Effector CD8-positive, alpha-beta T cell (primary cell): Measurements from ENCODE around the gene OPA1.

Source experiments
- DNase-seq: peaks from one replicate; lab custom pipeline; 2025; lab: John Stamatoyannopoulos, UW
- total RNA-seq, 4 experiments: gene quantifications; one replicate each; lab custom pipeline; 2026; lab: John Stamatoyannopoulos, UW

Gene OPA1, protein sequence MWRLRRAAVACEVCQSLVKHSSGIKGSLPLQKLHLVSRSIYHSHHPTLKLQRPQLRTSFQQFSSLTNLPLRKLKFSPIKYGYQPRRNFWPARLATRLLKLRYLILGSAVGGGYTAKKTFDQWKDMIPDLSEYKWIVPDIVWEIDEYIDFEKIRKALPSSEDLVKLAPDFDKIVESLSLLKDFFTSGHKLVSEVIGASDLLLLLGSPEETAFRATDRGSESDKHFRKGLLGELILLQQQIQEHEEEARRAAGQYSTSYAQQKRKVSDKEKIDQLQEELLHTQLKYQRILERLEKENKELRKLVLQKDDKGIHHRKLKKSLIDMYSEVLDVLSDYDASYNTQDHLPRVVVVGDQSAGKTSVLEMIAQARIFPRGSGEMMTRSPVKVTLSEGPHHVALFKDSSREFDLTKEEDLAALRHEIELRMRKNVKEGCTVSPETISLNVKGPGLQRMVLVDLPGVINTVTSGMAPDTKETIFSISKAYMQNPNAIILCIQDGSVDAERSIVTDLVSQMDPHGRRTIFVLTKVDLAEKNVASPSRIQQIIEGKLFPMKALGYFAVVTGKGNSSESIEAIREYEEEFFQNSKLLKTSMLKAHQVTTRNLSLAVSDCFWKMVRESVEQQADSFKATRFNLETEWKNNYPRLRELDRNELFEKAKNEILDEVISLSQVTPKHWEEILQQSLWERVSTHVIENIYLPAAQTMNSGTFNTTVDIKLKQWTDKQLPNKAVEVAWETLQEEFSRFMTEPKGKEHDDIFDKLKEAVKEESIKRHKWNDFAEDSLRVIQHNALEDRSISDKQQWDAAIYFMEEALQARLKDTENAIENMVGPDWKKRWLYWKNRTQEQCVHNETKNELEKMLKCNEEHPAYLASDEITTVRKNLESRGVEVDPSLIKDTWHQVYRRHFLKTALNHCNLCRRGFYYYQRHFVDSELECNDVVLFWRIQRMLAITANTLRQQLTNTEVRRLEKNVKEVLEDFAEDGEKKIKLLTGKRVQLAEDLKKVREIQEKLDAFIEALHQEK
- total RNA-seq, result 122 to 165 (median 154) reads per million in 4 experiments

DNA sequence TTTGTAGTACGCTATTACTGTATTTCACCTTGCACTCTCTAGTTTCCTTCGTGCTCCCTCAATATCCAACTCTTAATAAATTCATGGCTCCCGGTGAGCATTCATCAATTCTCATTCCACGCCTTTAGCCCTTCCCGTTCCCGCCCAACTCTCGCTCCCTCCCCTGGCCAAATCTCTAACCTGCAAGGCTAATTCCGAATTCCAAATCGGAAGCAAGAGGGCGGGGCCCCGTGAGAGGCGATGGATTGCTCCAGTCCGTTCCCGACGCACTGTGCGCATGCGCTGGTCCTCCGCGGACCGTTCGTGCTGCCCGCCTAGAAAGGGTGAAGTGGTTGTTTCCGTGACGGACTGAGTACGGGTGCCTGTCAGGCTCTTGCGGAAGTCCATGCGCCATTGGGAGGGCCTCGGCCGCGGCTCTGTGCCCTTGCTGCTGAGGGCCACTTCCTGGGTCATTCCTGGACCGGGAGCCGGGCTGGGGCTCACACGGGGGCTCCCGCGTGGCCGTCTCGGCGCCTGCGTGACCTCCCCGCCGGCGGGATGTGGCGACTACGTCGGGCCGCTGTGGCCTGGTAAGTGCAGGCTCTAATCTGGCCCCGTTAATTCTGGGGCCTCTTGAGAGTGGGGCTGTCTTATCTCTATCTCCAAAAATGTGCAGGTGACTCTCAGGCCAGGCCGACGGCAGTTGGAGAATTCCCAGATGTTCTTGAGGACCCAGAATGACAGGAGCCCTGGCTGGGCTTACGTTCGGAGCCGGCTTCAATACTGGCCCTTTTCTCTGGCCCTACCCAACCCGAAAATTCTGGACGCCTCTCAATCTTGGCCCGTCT, at the start of gene OPA1:
TSS of gene OPA1 (plus strand) at position 368 of the 827 bp plus-strand sequence. CDS start at position 538, 170 bp downstream.
- peak; percentile 83 for DNase-seq

DNA sequence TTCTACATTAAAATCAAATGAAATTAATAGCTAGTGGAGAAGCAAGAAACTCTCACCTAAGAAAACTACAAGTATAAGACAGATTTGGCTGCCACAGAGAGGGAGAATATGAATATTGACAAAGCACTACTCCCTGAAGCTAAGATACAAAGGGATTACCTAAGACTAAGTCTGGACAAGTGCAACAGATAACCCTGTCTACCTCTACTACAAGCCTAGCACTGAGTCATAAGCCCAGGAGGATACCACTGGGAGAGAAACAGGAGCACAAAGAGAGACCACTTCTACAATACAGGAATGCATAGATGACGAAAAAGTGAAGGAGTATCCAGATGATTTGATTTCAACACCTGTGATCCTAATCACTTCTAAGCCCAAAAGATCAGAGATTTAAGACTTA, 48.7 kb upstream of the OPA1 start:
- no peak for DNase-seq

DNA sequence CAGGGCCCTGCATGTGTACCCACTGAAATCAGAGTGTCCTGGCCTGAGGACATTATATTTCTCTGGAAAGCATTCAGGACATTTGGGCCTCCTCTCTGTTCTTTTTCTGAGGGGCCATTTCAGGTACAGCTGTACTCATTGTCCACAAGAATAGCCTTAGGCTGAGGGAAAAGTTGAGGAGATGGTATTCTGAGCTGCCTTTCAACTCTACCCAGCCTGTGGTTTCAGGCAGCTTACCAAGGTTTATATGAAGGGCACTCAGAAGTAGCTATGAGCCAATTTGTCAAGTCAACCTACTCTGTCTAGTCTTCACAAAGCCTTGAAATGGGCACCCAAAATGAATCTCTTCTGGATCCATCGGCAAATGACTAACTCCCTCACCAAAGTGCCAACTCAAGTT, 47.7 kb upstream of the OPA1 start:
- no peak for DNase-seq

DNA sequence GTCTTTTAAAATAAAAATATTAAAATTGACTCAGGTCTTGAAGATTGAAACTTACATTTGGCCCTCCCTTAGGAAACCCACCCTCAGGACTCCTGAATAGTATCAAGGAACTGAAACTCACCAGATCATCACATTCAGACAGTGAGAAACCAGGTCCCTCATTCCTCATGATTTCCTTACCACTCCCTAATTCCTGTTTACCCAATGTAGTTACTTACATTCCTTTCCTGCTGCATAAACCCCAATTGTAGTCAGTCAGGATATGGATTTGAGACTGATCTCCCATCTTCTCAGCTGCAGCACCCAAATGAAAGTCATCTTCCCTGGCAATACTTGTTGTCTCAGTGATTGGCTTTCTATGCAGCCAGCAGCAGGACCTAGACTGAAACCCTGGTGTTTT, 46.9 kb upstream of the OPA1 start:
- no peak for DNase-seq

DNA sequence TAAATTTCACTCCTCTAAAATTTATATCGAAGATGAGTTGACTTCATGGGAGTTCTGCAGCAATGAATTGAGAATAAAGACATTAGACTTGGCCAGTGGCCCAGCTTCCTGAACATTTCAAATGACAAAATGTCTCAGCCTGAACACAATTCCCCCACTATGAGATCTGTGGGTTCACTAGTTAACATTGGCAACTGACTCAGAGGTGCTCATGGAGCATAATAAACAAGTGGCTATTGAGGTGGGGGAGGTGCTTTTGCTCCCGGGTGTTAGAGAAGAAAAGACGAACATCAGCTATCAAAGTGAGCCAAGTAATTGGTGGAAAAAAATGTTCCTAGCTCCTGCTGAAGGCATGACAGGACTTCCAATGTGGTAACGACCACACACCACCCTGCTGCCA, 44.6 kb upstream of the OPA1 start:
- DNase-seq, result no peak

DNA sequence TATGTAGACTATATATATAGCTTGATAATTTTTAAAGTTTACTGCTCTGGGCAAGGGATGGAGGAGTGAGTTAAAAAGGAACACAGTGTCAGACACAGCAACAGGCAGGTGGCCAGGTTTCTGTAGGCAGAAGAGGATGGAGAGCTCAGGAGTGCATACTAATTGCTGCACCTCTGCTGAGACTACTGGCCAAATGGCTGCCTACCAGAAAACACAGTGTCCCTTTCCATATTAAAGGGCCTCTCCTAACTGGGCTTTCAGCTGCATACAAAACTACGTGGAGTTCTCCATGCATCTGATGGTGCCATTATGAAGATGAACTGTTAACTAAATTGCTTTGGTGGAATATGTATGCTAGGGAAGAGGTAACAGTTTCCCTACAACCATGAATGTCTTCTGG, 40.1 kb upstream of the OPA1 start:
- no peak for DNase-seq

DNA sequence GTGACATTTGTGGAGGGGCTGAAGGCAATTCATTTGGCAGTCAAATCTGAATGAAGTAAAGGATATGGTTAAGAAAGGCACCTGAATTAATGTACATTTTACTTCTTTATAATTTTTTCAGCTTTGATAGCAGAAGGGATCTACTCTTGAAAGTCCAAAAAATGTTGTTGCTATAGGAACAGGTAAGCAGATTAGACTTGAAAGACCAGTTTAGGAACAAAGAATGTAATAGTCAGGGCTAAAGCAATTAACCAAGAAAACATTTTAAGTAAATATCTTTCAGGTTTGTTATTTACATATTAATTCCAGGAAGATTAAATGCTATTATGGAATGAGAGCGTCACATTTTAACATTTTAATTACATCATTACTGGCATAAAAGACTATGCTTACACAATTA, 39.4 kb upstream of the OPA1 start:
- DNase-seq, result no peak

DNA sequence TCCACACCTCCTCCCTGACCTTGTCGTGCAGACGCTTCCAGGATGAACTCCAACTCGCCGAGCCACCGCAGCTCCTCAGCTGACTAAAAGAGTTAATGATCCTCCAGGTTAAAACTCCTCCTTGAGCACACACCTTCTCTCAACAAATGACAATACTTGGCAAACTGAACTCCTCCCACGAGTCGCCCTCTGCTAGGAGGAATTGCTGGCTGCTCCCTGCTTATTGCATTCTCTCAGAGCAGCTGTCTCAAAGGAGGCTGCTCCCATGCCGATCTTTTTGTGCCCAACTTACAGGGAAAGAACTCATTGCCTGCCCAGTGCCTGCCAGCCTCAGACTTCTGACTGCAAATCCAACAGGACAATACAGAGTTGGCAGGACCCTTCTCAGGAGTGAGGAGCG, 38.2 kb upstream of the OPA1 start, which contains the start of gene ATP13A4:
TSS of gene ATP13A4 (minus strand) at position 85 of the 400 bp plus-strand sequence. CDS start 96 bp downstream, outside the sequence.
- DNase-seq, result no peak

DNA sequence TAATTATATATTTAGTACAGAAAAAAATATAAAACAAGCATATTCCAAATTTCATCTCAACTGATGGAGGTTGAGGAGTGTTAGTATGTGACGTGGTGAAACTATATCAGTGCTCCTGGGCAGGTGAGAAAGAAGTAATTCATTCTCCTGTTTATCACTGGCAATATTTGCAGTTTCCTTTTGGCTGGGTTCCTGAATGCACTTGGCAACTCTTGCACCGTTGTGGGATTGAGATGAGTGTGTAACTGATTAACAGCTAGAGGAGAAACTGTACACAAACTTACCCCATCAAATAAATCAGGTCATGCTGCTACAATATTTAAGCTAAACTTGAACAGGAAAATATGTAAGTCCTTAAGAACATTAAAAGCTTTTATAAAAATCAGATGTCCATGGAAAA, 36.2 kb upstream of the OPA1 start:
- no peak for DNase-seq

DNA sequence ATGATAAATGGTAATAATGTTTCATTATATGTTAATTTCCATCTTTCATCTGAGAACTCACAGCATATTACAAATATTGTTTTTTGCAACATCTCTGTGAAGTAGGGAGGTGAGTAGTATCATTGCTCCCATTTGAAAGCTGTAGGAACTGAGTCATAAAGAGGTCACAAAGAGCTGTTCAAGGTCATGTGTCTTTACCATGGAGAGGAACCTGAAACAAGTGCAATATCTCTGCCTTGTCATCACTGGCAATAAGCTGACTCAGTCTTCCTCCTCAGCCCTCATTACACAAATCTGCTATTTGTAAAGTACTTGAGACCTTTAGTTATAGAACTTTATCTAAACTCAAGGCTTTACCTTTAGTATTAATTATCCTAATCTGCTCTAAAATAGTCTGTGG, 33.9 kb upstream of the OPA1 start:
- DNase-seq, result no peak

DNA sequence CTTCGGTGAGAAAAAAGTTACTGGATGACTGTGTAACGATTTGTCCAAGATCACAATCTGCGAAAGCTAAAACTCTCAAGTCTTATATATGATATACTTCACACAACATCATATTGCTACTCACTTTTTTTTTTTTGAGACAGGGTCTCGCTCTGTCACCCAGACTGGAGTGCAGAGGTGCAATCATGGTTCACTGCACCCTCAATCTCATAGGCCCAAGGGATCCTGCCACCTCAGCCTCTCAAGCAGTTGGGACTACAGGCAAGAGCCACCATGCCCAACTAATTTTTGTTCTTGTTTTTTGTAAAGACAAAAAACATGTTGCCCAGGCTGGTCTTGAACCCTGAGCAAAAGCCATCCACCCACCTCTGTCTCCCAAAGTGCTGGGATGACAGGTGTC, 32.9 kb upstream of the OPA1 start:
- no peak for DNase-seq

DNA sequence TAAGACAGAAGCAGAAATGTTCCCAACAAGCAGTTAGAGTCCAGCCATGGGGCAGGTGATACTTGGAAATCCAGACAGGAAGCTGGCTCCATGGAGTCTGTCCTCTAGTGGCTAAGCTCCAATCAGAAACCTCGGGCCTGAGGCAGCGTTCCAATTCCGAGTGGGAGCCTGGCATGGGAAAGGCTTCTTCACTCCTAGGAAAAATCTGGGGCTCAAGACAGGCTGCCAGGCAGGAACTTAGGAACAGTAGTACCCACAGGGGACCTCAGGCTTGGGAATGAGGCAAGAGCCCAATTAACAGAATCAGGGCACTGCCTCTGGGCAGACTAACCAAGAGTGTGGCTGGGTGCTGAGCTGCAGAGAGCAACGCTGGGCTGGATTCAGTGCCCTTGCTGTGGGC, 32.1 kb upstream of the OPA1 start:
- DNase-seq, result no peak

DNA sequence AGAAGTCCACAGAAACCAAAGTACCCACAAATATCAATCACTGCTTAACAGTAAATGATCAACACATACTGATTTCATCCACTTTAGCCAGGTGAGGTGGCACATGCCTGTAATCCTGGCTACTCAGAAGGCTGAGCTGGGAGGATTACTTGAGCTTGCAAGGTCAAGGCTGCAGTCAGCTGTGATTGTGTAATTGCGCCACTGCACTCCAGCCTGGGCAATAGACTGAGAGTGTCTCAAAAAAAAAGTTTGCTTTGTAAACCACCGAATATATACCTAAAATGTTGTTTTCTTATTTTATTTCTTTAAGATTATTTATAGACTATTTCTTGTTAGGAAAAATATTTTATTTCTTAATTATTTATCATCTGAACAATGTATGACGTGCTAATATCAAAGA, 29.6 kb upstream of the OPA1 start:
- DNase-seq, result no peak

DNA sequence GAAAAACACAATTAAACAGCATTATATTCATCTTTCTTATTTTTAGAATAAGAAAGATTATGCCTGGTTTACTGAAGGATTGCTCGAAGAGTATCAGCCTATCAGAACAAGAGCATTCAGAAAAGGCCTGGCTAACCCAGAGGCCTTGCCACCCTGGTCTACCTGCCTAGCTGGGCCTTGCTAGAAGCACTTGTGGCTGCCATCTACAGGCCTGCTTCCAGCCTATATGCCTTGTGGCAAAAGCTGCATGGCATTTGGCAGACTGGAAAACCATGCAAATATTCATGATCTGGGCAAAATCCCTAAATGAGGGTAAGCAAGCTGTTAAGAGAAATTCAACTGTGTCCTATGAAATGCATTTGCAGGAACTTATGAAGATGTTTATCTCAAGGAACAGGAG, 29.0 kb upstream of the OPA1 start:
- no peak for DNase-seq

DNA sequence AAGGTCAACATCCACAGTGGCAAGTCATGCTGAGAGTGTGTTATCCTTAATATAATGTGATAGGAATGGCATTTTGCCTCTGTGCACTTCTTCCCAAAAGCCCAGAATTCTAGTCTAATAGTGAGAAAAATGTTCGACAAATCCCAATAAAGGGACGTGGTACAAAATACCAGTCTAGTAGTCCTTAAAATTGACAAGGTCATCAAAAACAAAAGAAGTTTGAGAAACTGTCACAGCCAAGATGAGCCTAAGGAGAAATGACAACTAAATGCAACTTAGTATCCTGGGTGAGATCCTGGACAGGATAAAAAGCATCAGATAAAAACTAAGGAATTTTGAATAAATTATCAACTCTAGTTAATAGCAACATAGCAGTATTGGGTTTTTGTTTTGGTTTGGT, 23.9 kb upstream of the OPA1 start:
- DNase-seq, result no peak

DNA sequence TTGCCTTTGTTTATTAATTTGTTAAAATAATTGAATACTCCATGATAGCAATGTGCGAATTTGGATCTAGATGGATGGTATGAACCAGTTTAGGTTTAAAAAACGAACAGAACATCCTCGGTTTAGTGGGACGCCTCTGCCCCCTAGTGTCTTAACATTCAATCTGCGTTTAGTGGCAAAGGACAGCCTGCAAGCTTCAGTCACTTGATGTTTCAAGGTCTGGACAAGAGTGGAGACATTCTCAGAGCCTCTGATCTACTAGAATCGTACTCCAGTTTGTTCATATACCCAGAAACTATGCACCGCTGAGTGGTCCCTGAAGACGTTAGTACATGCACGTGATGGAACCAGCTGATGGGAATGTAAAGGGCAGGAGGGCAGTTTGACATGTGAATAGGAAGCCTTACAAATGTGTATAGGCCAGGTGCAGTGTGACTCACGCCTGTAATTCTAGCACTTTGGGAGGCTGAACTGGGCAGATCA, 20.5 kb upstream of the OPA1 start:
- peak; percentile 5 for DNase-seq

DNA sequence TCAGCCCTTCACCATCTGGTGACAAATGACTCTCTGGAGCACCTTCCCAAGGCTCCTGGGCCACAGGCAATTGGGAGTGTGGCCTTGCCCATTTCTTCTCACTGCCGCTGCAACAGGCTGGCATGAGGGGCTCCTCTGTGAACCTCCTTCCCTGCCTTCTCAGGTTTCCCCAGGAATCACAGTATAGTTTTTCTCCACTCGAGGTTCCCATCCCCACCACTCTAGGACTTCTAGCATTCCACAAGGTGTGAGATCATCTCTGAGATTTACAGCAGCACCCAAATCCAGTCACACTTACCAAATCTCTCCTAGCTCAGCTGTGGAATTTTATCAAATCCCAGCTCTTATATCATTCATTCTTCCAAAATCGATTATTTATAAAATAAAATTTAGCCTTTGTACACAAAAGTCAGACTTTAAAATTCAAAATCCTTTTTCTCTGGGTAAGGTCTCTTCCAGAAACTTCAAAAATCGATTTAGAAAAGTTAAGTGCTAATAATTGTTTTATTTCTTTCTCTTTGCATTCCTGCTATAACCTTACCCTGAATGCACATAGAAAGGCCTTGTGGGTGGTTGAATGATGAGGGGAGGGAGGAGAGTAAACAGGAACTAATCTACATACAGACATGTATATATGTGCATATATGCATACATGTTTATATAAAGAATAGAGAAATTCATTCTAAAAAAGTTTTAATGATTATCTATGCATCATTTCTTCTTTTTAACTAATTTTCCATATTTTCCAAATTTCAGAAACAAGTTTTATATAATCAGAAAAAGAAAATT, 19.4 kb upstream of the OPA1 start:
- DNase-seq, result no peak

DNA sequence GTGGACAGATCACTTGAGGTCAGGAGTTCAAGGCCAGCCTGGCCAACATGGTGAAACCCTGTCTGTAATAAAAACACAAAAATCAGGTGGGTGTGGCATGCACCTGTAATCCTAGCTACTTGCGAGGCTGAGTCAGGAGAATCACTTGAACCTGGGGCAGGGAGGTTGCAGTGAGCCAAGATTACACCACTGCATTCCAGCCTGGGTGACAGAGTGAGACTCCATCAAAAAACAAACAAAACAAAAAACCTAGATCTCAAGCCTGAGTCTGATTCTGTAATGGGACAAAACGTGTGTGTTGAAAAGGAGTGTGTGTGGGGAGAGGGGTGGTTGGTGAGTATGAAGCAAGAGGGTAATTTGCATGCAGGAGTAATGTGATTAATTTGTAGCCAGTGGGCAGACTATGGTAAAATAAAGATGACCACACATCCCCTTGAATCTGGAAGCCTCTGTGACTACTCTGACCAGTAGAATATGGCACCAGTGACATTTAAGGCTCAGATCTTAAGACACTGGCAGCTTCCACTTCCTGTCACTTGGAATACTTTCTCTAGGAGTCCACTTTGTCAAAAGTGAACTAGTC, 18.4 kb upstream of the OPA1 start:
- DNase-seq, result no peak

DNA sequence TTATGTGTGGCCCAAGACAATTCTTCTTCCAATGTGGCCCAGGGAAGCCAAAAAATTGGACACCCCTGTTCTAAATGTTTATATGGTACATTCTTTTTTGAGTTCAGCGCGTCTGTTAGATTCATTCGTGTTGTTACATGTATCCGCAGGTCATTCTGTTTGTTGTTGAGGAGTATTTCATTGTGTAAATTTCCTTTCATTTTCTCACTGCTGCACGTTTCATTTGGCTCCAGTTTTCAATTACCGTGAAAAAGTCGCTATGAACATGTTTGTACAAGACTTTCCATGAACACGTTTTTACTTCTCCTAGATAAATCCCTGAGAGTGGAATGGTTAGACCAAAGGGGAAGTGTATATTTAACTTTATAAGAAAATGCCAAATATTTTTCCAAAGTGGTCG, 7.5 kb upstream of the OPA1 start:
- DNase-seq, result no peak

DNA sequence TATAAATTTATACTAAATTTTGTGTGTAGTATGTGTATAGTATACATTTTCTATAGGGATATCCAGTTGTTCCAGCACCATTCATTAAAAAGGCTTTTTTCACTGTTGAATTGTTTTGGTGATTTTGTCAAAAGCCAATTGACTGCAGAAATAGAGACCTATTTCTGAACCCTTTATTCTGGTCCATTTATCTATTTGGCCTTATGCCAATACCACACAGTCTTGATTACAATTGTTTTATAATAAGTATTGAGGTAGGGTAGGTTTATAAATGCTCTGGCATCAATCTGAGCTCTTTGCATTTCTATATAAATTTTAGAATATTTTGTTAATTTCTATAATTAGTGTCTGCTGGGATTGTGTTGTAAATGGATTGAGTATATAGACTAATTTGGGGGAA, 6.5 kb upstream of the OPA1 start:
- no peak for DNase-seq
